K562 (cell line): Measurements from ENCODE around the gene DUXB. TPM values are rescaled to one million over a fixed set of nuclear protein-coding genes. Genes with fewer than 3 reads are reported as not detected.

Experiments
- ARHGAP35 ChIP-seq: fragments of 450-650 bp; IDR thresholded peaks from 2 replicates; pipeline ENCODE4 v1.6.1; 2018; ENCODE audit not compliant: partially characterized antibody
- BHLHE40 ChIP-seq: IDR thresholded peaks from 2 replicates; pipeline ENCODE4 v1.6.1; 2011; ENCODE audit warnings: low read length, improper control_type of control experiment
- CBX1 ChIP-seq: sonication (generic); IDR thresholded peaks from 2 replicates; pipeline ENCODE4 v1.6.1; 2016; ENCODE audit warnings: antibody characterized with exemption, low read depth, mild to moderate bottlenecking
- GTF2F1 ChIP-seq: IDR thresholded peaks from 2 replicates; pipeline ENCODE4 v1.6.1; 2011; ENCODE audit warnings: low read depth, low read length, improper control_type of control experiment
- ILF3 ChIP-seq: fragments of 450-650 bp; IDR thresholded peaks from 2 replicates; pipeline ENCODE4 v1.6.1; 2018; ENCODE audit warnings: antibody characterized with exemption, mild to moderate bottlenecking, moderate library complexity, borderline replicate concordance
- ILK ChIP-seq: fragments of 450-650 bp; IDR thresholded peaks from 2 replicates; pipeline ENCODE4 v1.6.1; 2016; ENCODE audit warnings: missing genetic modification characterization, low read depth, mild to moderate bottlenecking, missing compliant biosample characterization, moderate library complexity, borderline replicate concordance
- JUN ChIP-seq, 2 experiments: sonication (generic) in 1 of 2; formaldehyde crosslinking in 1 of 2; IDR thresholded peaks; 2 replicates each; pipeline versions ENCODE4 v1.6.1 to v1.8.0; 2012 to 2022; ENCODE audit warnings: borderline replicate concordance in 2 of 2, mild to moderate bottlenecking in 2 of 2, improper control_type of control experiment in 1 of 2, low read depth in 1 of 2, low read length in 1 of 2, missing genetic modification reagents in 1 of 2
- KDM5B ChIP-seq: fragments of 200-600 bp; sonication (generic); IDR thresholded peaks from 2 replicates; pipeline ENCODE4 v1.6.1; 2012; ENCODE audit warnings: low read depth, mild to moderate bottlenecking, moderate library complexity, low read length, control low read depth, inconsistent platforms; ENCODE audit not compliant: insufficient replicate concordance
- NCOR1 ChIP-seq: fragments of 450-650 bp; IDR thresholded peaks from 2 replicates; pipeline ENCODE4 v1.6.1; 2016; ENCODE audit warnings: mild to moderate bottlenecking, moderate library complexity
- NEUROD1 ChIP-seq: fragments of 150-350 bp; IDR thresholded peaks from 2 replicates; pipeline ENCODE4 v1.6.1; 2014; ENCODE audit warnings: borderline replicate concordance, low read length, low read depth; ENCODE audit not compliant: partially characterized antibody
- NR3C1 ChIP-seq: sonication (generic); formaldehyde crosslinking; IDR thresholded peaks from 2 replicates; pipeline ENCODE4 v1.8.1; 2022; ENCODE audit warnings: missing genetic modification reagents
- OTX1 ChIP-seq: fragments of 450-650 bp; formaldehyde crosslinking; IDR thresholded peaks from 2 replicates; pipeline ENCODE4 v1.4.0; 2022; ENCODE audit warnings: mild to moderate bottlenecking
- SIN3B ChIP-seq: fragments of 450-650 bp; IDR thresholded peaks from 2 replicates; pipeline ENCODE4 v1.6.1; 2017; ENCODE audit warnings: low read depth, mild to moderate bottlenecking, moderate library complexity
- SMAD1 ChIP-seq: fragments of 150-350 bp; IDR thresholded peaks from 2 replicates; pipeline ENCODE4 v1.6.1; 2014; ENCODE audit warnings: low read length, low read depth; ENCODE audit not compliant: partially characterized antibody
- ZKSCAN8 ChIP-seq: fragments of 200-800 bp; sonication (Bioruptor generic); IDR thresholded peaks from 2 replicates; pipeline ENCODE4 v1.6.1; 2016; ENCODE audit warnings: missing genetic modification characterization, missing compliant biosample characterization
- ZNF197 ChIP-seq: fragments of 200-800 bp; sonication (Bioruptor generic); IDR thresholded peaks from 2 replicates; pipeline ENCODE4 v1.6.1; 2016; ENCODE audit warnings: low read depth, missing genetic modification characterization, missing compliant biosample characterization
- ZNF354B ChIP-seq: fragments of 250-450 bp; sonication (Bioruptor Pico); IDR thresholded peaks from 2 replicates; pipeline ENCODE4 v1.4.0; 2020
- polyA plus RNA-seq, 8 experiments: library from polyadenylated mRNA; depleted of rRNA in 4 of 8; stranded (reverse) in 5 of 8; unstranded in 3 of 8; fragments of >200 nt; fragmentation: Nextera tagmentation in 2 of 8; fragmentation: Illumina TruSeq in 1 of 8; extraction: Ambion mirVana in 2 of 8; extraction: Trizol in 1 of 8; gene quantifications; 2 replicates each; pipeline versions ENCODE4 v1.2.1 to v1.2.3, GENCODE V29; 2011 to 2014; ENCODE audit warnings: inconsistent platforms in 1 of 8, missing spikeins in 1 of 8
- total RNA-seq, 7 experiments: library from RNA; depleted of rRNA in 6 of 7; stranded (reverse); fragments of >200 nt in 6 of 7; fragmentation: Illumina TruSeq in 2 of 7; extraction: Trizol in 2 of 7; gene quantifications; 2 replicates each; pipeline versions ENCODE4 v1.2.1 to v1.2.3, GENCODE V29; 2011 to 2021; ENCODE audit warnings: low replicate concordance in 1 of 7
- TF ChIP-seq, protein P1 (sequence below): fragments of 250-450 bp; sonication (Bioruptor Pico); IDR thresholded peaks from 2 replicates; pipeline ENCODE4 v1.5.0; 2020; ENCODE audit warnings: mild to moderate bottlenecking
- TF ChIP-seq, protein P2 (sequence below): IDR thresholded peaks from 2 replicates; pipeline ENCODE4 v1.6.1; 2016; ENCODE audit warnings: missing genetic modification characterization, missing compliant biosample characterization
- TF ChIP-seq, protein P3 (sequence below): IDR thresholded peaks from 2 replicates; pipeline ENCODE4 v1.6.1; 2012; ENCODE audit warnings: low read depth, low read length, improper control_type of control experiment, borderline replicate concordance
- TF ChIP-seq, protein P4 (sequence below): sonication (generic); formaldehyde crosslinking; IDR thresholded peaks from 2 replicates; pipeline ENCODE4 v1.5.0; 2020; ENCODE audit warnings: missing genetic modification reagents

DUXB gene
- total and polyA plus RNA-seq, 9 of the 15 experiments (the other 6 are each of a cell fraction or from before 2014, with no cell fraction given) = not detected

DNA sequence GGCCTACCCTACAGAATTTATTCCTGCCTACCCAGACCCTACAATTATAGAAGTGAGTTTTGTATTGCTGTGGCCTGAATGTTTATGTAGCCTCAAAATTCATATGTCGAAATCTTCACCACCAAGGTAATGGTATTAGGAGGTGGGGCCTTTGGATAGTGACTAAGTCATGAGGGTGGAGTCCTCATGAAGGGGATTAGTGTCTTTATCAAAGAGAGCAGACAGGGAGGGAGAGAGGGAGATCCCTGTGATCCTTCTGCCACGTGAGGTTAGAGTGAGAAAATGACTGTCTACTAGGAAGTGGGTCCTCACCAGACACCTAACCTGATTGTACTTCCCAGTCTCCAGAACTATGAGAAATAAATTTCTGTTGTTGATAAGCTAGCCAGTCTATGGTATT, 981 bp upstream of the DUXB start (continued):
- TF ChIP-seq, protein P1, sequence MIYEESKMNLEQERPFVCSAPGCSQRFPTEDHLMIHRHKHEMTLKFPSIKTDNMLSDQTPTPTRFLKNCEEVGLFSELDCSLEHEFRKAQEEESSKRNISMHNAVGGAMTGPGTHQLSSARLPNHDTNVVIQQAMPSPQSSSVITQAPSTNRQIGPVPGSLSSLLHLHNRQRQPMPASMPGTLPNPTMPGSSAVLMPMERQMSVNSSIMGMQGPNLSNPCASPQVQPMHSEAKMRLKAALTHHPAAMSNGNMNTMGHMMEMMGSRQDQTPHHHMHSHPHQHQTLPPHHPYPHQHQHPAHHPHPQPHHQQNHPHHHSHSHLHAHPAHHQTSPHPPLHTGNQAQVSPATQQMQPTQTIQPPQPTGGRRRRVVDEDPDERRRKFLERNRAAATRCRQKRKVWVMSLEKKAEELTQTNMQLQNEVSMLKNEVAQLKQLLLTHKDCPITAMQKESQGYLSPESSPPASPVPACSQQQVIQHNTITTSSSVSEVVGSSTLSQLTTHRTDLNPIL = no peak
- TF ChIP-seq, protein P2, sequence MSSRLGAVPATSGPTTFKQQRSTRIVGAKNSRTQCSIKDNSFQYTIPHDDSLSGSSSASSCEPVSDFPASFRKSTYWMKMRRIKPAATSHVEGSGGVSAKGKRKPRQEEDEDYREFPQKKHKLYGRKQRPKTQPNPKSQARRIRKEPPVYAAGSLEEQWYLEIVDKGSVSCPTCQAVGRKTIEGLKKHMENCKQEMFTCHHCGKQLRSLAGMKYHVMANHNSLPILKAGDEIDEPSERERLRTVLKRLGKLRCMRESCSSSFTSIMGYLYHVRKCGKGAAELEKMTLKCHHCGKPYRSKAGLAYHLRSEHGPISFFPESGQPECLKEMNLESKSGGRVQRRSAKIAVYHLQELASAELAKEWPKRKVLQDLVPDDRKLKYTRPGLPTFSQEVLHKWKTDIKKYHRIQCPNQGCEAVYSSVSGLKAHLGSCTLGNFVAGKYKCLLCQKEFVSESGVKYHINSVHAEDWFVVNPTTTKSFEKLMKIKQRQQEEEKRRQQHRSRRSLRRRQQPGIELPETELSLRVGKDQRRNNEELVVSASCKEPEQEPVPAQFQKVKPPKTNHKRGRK (tag) = no peak
- no peak for TF ChIP-seq SIN3B
- TF ChIP-seq SMAD1 = no peak
- peak; percentile 82 for TF ChIP-seq NCOR1
- no peak for TF ChIP-seq JUN (IDR thresholded peaks at IDR 0.05; ENCODE audit: borderline replicate concordance, low read depth, low read length)
- TF ChIP-seq JUN (CRISPR knock-in tag; IDR thresholded peaks at IDR 0.05; ENCODE audit: borderline replicate concordance) = no peak
- TF ChIP-seq ARHGAP35 = no peak
- TF ChIP-seq CBX1 = no peak
- TF ChIP-seq, protein P3, sequence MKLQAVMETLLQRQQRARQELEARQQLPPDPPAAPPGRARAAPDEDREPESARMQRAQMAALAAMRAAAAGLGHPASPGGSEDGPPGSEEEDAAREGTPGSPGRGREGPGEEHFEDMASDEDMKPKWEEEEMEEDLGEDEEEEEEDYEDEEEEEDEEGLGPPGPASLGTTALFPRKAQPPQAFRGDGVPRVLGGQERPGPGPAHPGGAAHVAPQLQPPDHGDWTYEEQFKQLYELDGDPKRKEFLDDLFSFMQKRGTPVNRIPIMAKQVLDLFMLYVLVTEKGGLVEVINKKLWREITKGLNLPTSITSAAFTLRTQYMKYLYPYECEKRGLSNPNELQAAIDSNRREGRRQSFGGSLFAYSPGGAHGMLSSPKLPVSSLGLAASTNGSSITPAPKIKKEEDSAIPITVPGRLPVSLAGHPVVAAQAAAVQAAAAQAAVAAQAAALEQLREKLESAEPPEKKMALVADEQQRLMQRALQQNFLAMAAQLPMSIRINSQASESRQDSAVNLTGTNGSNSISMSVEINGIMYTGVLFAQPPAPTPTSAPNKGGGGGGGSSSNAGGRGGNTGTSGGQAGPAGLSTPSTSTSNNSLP = 0 out of 2 replicates have a peak, but pooled peaks have one; percentile 68
- no peak for TF ChIP-seq NEUROD1
- no peak for TF ChIP-seq KDM5B
- no peak for TF ChIP-seq ILK (tag)
- no peak for TF ChIP-seq NR3C1 (CRISPR knock-in tag)
- TF ChIP-seq ZNF197 (CRISPR knock-in tag) = no peak
- peak; percentile 95 for TF ChIP-seq BHLHE40
- TF ChIP-seq OTX1 (CRISPR knock-in tag) = no peak
- no peak for TF ChIP-seq ZKSCAN8 (CRISPR knock-in tag)
- TF ChIP-seq ZNF354B = no peak
- TF ChIP-seq ILF3 = no peak
- TF ChIP-seq, protein P4, sequence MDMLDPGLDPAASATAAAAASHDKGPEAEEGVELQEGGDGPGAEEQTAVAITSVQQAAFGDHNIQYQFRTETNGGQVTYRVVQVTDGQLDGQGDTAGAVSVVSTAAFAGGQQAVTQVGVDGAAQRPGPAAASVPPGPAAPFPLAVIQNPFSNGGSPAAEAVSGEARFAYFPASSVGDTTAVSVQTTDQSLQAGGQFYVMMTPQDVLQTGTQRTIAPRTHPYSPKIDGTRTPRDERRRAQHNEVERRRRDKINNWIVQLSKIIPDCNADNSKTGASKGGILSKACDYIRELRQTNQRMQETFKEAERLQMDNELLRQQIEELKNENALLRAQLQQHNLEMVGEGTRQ (CRISPR knock-in tag) = peak; percentile 44; the same call in 1 of the 2 replicates
- no peak for TF ChIP-seq GTF2F1
